KG1 (cell line): ENCODE results near the gene ZNF467.

ENCODE experiments used
- DNase-seq: peaks from one replicate; lab custom pipeline; 2025; lab: John Stamatoyannopoulos, UW

The ZNF467 gene

DNA sequence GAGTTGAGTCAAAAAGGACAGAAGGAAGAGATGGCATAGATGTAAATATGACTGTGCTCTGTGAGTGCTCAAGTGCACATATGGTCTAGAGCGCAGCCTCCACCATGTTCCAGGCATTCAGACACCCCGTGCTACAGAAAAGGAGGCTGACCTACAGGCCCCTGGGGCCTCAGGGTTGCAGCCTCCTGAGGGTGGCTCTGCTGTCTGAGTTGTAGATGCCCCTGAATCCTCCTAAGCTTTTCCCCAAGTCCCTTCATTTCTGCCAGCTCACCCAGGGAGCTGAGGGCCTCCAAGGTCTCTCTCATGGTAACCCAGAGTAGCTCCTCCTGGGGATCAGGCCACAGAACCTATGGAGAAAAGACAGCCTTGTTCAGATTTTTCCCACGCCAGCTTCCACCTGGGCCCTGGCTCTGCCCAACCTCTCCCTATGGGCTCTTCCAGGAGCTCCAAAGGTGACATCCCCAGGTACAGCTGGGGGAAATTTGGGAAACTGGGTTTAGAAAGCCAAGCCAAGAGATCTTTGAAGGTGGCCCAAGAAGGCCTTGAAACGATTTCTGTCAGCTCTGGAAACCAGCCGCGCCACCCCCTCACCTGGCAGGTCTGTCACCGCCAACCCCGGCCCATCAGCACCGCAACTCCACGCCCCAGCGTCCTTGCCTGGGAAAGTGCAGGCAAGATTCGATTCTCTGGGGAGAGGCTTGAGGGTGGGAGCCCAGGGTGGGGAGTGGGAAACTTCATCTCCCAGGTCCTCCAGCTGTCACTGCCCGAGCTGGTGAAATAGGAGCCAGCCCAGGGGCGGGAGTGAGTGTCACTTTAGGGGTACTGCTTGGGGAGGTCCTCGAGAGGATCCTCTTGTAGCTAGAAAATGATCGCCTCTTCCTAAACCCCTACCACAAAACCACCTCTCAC, 2.4 kb downstream of the ZNF467 start:
- no peak for DNase-seq

- no peak for DNase-seq
These were observed 3.5 kb downstream of the ZNF467 start for GRCh38 chr7:149769915-149770314.

DNA sequence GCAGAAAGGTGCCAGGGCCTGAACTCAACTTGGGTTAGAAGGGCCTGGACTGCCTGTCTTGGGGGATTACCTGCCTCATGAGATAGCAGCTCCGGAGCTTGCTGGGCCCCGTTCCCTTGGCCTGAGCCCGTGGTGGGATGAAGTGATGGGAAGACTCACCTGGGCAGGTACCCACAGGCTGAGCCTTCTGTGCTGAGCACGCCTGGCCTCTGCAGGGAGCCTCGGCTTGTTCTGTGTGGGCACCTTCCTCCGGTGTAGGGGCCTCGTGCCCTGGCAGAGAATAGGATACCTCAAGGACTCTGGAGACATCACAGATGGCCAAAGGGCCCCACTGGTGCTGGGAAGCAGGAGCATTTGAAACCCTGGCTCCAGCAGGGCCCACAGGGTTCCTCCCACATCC, 4.5 kb downstream of the ZNF467 start:
- no peak for DNase-seq

GRCh38 chr7:149767068-149767467, 6.3 kb downstream of the ZNF467 start:
- no peak for DNase-seq

DNA sequence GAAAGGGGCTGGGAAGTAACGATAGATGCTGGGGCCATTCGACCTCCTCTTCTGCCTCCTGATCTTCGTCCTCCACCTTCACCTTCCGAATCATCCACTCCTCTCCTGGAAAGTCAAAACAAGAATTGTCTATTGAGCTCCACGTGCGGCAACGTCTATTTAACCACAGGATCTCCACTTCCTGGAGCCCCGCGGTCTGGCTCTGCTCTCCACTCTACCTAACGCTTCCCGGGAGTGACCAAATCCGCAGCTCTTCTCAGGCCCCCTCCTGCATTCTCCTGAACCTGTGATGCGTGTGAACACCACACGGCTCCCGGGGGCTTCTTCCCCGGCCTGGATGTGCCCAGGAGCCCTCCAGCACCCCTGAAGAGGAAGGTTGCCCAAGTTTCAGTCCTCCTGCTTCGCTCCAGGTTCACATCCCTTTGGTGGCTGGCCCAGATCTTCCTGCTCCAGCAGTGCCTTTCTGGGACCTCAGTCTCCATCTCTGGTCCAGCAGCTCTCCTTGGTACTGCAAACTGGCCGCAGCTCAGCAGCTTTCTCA, 7.2 kb downstream of the ZNF467 start:
- no peak for DNase-seq

GRCh38 chr7:149765399-149766121, 7.8 kb downstream of the ZNF467 start:
- DNase-seq: no peak

GRCh38 chr7:149764481-149765398, 8.6 kb downstream of the ZNF467 start:
- DNase-seq: no peak

- DNase-seq: no peak
These were observed 9.7 kb downstream of the ZNF467 start for GRCh38 chr7:149763563-149764240.

DNA sequence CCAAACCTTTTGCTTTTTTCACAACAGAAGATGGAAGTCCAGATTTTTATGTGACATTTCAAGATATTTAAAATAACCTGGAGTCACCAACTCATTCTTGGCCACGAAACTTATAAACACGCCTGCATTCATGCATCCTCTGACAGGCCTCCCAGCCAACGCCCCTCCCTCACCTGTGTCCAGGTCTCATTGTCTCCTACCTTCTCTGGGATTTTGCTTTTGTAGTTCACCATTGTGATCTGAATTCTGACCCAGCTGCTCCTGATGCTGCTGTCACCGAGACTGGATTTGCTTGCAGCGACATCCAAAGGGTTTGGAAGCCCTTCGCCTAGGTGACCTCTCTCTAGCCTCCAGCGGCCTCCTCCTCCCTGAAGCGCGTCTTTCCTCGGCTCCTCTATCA, 10.8 kb downstream of the ZNF467 start:
- DNase-seq: no peak

DNA sequence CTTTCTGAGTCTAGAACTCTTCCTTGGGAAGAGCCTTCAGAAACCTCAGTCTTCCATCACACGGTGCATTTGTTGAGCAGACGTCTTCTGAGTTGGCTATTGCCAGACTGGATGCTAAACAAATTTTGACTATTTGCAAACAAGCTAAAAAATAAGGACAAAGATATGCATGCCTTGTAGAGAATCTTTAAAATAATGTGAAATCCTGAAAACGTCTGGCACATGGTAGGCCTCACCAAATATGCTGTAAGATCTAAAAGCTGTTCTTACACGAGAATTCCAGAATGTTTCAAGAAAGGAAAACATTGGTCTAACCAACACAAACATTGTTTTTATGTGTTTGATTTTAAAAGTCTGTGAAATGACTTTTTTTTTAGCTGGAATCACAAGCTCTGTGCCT, 11.3 kb downstream of the ZNF467 start:
- DNase-seq: no peak

DNA sequence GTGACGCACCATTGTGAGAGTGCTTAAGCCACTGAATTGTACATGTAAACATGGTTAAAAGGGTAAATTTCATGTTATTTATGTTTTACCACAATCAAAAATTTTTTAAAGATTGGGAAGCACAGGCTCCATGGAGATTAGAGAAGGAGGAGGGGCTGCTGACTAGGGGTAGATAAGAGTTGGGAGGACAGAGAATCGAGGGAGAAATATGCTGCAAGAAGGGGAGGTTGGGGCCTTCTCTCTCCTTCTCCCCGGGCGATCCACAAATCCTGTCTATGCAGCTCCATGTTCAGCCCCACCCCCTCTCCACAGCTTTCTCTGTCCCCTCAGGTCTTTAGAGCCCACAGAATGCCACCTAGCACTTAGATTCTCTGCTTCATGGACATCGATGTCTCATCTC, 12.1 kb downstream of the ZNF467 start:
- DNase-seq: no peak

DNA sequence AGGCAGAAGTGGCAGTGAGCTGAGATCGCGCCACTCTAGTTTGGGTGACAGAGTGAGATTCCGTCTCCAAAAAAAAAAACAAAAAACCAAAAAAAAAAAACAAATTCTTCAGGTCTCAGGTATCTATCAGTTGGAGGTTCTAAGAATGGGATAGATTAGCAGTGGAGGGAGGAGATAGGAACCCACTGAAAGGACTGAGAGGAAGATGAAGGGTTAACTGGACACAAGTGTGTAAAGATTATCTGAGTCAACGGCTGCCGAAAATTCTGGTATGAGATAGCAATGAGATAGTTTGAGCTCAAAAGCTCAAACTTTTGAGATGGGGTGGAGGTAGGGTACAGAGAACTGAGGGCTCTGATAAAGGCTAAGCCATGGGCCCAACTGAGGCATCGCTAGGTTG, 12.8 kb downstream of the ZNF467 start:
- DNase-seq: no peak

- no peak for DNase-seq
These were observed 14.1 kb downstream of the ZNF467 start for GRCh38 chr7:149759093-149759860.

GRCh38 chr7:149753375-149754233, 19.8 kb downstream of the ZNF467 start:
- DNase-seq: no peak

- DNase-seq: no peak
These were observed 20.7 kb downstream of the ZNF467 start for GRCh38 chr7:149752646-149753045.

DNA sequence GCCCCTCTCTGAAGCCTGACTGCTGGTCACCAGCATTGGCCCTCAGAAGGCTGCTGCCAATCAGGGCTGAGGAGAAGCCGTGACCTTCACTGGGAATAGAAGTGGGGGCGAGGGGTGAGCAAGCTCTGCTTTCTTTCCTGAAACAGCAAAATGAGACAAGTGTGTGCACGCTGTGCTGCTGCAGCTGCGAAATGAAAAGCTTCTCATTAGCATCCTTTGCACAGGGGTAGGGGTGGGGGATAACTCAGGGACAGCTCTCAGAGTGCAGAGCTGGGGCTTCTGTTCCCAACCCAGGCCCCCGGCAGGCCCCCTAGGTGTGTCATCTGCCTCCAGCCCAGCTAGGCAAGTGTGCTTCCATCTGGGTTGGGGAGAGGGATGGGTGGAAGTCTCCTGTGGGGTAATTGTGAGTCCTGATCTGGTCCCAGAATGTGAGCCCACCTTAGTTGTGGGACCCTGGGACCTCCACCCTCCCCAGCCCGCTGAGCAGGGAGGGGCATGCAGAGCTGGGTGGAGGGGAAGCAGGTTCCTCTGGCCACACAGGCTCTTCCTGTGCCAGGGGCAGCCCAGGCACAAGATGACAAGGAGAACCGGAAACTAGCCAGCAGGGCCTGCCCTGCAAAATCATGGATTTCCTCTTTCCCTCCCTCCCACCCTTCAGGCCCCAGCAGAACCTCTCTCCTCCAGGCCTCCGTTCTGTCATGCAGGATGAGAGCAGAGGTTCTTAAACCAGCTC, 22.2 kb downstream of the ZNF467 start:
- DNase-seq: no peak

DNA sequence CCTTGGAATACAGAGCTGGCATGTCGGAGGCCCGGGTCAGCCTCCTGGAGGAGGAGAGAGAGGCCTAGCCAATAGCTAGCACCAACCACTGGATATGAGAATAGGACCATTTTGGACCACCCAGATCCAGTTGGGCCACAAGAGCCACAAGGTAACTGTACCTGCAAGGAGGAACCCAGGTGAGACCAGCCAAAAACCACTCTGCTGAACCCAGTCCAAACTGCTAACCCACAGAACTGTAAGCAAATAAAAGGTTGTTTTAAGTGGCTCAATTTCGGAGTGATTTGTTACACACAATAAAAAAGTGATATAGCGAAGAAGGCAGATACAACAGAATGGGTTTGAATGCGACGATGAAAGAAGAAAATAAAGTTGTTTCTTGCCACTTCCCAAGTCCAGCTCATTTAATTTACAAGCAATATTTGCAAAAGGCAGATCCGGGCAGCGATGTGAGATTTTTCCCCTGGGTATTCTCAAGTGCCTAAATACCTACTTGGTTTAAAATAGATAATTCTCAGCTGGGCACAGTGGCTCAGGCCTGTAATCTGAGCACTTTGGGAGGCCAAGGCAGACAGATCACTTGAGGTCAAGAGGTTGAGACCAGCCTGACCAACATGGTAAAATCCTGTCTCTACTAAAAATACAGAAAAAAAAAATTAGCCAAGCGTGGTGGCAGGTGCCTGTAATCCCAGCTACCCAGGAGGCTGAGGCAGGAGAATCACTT, 23.1 kb downstream of the ZNF467 start:
- no peak for DNase-seq
